ENCODE results near the gene FARS2. TPM values are rescaled to one million over a fixed set of nuclear protein-coding genes. Genes with fewer than 3 reads are reported as not detected.

FARS2 gene
- total RNA-seq, 1 donor from 2014 or later: 25.4 TPM

DNA sequence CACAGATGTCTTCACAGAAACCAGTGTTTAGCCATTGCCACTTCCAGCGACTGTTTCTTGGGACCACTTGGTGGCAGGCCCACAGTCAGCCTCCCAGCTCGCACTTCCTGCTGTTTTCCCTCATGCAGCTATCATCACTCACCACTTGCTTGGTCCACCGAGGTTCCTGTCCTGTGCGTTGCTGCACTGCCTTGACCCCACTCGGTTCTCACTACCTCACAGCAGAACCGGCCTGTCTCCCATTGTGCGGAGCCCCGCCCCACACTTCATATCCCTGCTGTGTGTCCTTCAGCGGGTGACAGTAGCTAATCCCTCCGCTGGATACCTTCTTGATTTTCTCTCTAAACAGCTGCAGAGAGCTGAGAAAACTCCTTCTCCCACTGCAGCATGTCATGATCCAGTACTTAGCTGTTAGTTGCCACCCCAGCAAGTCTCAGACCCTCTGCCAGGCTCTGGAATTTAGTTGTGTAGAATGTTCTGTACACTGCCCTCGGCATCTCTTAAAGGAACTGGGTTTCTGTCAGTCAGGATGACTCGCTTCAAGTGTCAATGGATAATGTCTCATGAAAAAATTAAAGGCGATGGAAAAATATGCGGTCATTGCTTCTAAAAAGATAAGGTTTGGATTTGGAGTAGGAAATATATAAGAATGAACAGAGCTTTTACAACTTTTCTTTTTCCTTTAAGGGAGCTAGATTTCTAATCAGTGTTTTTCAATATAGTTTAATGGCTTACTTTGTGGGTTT is 208.0 kb downstream of the FARS2 start:
- DNase-seq: no peak

DNA sequence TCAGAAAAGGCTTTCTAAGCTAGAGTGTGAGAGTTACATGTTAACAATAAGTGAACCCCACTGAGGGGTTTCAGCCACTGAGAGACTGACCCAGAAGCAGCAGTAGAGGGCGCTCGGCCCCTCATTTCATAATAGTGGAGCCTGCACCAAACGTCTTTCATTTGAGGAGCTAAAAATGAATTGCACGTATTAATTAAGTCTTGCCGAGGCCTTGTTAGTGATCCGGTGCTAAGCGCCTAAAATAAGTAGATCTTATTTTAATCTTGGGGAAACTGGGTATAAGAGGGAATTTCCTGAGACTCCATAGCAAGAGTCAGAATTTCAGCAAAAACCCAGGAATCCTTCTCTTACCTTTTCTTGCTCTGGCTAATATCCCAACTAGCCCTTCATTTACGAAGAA is 209.7 kb downstream of the FARS2 start:
- DNase-seq: peak; percentile 57

DNA sequence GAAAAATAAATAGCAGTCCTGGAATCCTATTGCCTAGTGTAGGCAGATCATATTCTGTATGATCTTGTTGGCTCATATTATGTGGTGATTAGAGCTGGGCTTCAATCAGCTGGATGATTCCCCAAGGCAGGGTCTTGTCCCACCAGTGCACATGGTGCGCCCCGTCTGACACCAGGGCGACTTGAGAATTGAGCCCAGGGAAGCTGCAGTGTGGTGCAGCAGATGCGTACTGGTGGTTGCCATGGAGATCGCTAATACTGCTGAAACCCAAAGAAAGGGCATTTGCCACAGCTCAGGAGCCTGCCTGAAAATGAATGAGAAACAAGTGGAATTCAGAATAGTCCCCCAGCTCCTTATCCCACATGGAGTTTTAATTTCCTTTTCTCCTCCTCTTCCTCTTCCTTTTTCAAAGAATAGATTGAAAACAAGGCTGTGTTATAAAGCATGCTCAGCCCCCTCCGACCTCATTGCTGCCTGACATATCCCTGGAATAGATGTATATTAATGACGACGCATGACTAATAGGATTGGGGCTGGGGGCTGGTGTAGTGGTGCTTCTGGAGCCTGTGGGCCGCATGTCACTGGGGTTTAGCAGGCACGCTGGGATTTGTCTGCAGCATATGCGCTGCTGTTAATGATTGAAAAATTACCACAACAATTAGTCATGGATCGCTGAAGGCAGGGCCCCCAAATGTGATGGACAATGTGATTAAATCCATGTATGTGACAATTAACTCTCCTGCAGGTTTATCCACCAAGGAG is 210.5 kb downstream of the FARS2 start:
- DNase-seq: no peak

DNA sequence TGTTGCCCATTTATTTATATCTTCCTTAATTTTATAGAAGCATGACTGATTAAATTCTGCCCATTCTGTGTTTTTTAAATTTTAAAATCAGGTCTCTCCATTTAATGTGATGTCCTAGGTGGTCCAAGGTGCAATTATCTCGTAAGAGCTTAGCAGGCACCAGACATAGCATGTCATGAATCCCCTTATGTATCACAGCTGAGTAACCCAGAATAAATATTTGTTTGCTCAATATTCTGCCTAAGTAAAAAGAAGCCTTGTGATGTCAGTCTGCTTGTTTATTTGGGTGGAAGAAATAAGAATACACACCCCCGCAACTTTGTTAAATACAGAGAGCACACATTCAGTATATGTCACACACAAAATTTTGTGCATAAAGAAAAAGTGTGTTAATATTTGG is 211.3 kb downstream of the FARS2 start:
- no peak for DNase-seq

DNA sequence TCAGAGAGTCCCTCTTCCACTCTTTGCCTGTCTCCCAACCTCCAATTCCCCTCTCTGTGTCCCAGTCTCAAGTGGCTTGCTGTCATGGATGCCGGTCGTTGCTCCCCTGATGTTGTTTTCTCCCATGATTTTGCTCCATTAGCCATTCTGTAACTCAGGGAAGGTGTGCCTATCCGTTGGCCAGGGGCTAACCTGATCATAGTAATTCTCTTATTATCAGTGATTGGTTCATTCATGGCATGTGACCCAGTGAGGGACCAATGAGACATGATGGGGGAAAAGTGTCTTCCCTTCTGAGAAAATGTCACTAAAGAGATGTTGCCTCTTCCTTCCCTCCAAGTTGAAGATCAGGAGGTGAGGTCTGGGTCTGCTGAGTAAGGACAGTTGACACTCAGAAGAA is 214.5 kb downstream of the FARS2 start:
- DNase-seq: no peak

DNA sequence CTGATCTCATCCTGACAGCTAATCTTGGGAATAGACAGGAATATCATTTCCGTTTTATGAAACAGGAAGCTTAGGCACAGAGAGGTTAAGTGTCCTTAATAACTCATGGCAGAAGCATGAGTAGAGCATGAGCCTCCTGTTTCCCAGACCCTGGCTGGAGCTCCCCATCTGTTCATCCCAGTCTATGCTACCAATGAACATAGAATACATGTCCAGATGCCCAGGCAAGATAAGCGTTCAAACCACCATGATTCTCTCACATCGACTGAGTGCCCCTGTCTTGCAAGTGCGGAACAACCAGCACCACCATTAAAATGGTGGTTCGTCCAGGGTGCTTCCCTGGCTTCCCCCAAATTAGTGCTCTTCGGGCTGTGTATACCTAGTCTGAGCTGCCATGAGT is 217.1 kb downstream of the FARS2 start:
- no peak for DNase-seq

DNA sequence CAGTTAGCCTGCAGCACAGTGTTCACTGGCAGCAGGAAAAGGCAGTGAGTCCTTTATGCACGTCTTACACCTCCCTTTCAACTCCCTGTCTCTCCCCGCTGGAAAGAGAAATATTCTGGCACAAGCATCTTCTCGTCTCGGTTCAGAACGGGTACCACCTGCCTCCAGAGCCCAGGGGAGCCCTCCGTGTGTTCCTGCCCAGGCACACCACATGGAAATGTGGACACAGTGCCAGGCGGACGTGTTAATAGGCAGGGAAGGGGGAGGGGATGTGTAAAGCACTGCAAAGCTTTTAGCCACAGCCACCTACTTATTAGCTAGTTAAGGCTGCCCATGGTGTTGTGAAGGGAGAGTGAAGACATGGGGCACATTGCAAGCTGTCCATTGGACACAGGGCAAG is 219.7 kb downstream of the FARS2 start:
- peak; percentile 11 for DNase-seq

DNA sequence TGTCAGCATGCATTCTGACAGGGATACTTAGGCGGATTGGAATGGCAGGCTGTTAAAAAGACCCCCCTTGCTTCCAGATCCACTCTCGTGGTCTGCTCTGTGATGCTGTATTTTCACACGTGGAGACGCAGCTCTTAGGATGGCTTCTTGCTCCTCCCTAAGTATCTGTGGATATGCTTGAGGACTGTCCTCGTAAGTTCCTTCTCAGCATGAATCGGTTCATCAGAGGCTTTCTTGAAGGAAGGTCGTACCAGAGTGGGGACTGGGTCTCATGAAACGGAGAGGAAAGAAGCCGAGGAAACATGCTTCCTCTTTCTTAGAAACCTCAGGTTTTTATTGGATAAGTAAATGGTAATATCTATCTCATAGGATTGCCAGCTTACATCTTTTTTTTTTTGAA is 220.4 kb downstream of the FARS2 start:
- no peak for DNase-seq

DNA sequence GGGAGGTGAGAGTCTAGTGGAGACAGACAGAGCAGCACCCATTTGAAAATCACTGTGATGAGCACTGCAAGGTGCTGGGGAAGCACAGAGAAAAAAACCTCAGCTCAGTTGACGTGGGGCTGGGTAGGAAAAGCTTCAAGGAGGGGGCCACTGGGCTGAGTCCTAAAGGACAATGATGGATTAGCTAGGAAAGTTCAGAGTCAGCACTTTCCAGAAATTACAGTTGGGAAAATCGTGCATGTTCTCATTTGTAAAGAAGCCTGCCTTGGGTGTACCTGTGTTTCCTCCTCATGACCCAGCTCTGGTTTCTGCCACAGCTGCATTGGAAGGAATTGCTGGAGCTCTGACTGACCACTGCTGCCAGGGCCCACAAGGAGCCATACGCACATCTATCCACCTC is 221.3 kb downstream of the FARS2 start:
- DNase-seq: no peak

DNA sequence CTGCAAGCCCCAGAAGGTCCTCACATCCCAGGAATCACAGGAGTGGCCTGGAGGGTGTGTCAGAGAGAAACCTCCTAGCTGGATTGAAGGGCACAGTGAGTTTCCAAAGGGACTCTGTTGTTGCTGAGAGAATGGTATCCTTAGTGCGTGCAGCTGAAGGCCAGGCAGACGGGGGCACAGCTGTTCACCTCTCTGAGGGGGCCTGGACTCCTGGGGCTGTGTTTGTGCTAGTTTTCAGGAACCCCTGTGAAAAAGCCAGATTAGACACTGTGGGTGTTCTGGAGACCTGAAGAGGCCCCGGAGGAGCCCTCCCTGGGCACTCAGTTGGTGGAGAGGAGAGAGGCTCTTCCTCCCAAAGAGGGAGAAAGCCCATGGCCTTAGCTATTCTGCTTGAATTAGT is 223.4 kb downstream of the FARS2 start:
- no peak for DNase-seq

DNA sequence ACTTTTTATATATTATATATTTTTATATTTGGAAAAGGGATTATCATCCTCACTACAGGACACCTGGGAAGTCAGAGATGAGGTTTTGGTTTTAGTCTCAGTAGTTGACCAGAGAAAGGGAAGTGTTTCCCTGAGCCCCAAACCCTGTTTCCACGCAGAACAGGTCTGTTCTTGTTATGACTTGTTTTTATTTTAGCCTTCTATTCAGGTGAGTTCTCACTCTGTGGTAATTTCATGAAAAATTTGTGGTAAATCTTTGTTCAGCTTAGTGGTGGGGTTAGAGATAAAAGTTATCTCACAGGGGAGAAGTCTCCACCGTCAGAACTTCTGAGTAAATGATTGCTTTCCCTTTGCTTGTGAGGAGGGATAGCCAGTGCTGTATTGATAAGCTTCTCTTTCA is 224.9 kb downstream of the FARS2 start:
- DNase-seq: no peak

DNA sequence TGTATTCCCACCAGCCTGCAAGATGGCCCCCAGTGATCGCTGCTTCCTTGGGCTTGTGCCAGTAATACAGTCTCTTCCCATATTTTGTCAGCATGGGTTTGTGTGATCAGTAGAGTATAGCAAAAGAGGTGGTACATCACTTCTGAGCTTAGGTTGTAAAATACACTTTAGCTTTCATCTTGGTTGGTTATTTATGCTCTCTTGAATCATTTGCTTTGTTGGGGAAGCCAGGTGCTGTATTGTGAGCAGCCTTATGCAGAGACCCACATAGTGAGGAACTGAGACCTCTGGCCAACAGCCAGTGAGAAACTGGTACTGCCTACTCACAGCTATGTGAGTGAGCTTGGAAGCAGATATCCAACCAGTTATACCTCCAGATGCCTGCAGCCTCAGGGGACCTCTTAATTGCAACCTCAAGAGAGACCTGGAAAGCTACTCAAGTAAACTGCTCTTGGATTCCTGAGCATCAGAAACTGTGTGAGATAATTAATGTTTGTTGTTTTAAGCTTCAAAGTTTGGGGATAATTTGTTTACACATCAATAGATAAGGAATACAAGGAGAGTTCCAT is 229.3 kb downstream of the FARS2 start:
- no peak for DNase-seq

DNA sequence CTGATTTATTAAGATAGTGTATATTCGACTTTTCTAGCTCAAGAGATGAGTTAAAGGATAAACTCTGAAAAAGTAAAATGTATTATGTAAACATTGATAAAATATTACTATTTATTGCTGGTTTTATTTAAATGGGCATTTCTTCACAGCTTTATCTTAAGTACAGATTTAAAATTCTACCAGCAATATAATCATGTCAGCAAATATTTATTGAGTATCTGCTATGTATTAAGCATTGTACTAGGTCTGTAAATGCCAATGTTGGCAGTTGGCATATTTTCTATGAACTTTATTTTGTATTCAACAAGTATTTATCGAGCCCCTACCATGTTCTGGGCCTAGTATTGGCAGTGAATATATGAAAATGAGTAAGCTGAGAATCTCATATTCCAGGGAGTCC is 231.0 kb downstream of the FARS2 start:
- no peak for DNase-seq

DNA sequence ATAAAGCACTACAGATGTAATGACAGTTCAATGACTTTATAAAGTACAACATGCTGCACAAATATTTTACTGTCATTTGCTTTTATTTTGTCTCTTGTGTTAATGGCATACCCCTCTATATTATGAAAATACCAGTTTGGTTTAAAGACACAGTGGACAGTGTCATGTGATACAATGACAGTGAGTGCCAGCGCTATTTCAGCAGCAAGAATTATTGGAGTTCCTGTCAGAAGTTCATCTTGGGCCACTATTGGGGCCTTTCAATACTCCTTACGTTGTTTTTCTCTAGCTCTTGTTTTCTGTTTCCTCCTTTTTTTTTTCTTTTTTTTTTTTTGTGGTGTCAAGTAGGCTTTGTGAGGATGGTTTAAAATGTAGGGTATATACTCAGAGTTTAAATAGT is 232.5 kb downstream of the FARS2 start:
- no peak for DNase-seq

DNA sequence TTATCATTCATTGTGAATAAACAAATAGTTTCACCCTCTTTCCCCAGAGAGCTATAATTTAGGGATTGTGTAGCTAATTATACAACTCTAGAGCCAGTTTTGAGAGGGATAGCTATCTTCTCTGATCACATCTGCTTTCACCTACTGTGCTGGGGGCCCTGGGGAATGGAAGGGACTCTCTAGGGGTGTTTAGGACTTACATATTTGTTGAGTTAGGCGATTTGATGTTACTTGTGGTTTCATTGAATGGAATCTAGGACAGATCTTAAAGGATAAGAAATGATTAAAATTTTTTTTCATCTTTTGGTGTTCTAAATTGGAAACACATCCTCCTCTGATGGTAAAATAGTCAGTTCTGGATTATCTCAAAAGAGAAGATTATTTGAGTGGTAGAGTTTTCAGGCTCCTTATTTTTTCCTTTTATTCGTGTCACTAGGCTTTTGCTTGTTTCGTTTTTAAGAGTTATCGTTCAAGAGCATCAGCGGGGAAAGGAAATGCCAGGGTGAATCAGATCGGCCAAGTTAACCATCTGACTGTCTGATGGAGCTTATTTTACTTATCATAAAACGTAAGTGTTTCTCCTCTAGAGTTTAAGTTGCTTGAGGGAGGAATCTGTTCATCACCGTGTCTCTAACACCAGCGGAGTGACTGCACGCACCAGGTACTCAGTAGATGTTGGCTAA is 236.7 kb downstream of the FARS2 start:
- peak; percentile 36 for DNase-seq

DNA sequence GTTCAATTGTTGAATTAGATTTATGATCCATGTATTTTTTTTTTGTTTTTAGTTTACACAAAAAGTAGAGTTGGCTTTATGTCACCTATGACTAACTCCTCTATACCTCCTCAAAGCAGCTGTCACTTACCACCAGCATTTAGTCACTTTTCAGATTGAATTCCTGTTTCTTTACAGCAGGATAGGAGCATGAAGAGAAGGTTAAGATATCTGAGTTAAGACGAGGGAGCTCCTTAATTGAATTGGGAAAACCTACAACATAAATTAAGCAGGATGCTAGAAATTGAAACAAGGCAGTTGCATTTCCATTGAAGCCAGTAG is 237.2 kb downstream of the FARS2 start:
- no peak for DNase-seq

DNA sequence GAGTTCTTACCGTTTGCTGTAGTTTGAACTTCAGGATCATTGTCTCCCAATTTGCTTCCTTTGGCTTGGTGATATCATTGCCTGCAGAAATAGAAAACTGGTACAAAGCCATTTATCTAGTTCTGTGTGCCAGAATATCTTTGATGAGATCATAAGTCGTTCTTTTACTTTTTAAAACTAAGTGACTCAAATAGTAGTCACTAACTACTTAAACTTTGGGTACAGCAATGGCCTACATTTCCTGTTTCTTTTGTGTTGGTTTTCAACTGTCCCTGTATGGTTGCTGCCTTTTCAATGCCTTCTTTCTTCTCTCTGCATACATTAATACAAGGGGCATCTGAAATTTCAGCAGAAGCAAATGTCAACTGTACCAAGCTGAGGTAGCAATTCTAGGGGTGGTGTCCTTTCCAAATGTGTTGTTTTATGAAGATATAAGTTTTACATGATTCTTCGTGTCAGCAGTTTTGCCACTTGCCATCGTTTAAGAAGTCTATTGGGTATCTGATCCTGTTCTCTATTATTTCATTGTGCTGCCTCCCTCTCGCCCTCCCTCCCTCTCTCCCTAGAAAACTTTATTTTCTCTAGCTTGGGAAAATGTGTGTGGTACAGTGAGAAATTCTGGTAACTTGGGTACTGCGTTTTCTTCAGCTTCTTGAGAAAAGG is 238.5 kb downstream of the FARS2 start:
- DNase-seq: no peak

DNA sequence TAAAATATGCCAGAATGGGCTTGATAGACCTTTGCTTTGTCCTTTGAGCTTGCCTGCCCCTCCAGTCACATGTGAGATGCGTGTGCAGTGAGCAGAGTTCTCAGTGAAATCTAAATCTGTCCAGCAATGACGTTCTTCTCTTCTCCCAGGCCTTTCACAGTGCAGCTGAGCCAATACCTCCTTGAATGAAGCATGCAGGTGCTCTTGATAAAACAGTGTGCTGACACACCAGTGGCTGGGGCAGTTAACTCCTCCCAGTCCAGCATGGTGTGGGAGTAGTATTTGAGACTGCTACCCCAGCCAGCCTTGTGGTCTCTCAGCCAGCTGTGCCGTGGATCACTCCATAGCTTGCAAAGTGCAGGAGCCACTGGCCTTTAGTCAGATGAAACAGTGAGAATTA is 240.5 kb downstream of the FARS2 start:
- DNase-seq: no peak

DNA sequence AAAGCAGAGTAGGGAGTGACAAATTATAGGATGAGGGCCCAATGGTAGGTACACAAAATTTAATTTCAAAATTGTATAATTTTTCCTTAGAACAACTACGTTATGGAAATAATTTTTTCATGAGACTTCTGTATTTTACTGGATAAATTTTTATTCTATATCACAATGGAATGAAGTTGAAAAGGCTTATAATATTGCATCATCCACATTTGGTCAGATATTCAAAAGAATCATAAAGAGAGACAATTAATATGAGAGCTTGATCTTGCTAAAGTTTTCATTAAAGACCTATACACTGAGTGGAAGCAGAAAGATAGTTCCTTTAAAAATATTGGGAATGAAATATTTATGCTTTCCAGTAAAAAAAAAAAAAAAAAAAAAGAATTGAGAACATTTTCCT is 242.8 kb downstream of the FARS2 start:
- no peak for DNase-seq

DNA sequence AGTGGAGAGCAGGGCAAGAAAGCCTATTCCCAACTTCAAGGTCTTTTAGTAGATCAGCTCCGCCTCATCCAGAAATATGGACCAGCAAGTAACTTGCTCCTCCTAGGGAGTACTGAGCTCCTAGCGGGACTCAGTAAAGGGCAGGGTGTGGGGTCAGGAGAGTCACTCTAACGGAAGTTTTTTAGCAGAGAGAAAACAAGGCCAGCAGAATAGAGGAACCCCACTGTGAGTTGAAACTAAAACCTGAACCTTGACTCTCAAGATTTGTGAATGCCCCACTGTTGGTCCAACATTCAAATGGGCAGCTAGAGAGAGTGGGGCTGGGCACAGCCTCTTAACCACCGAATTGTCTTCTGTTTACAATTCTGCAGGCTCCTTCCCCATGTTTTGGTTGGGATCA is 244.8 kb downstream of the FARS2 start:
- DNase-seq: no peak

DNA sequence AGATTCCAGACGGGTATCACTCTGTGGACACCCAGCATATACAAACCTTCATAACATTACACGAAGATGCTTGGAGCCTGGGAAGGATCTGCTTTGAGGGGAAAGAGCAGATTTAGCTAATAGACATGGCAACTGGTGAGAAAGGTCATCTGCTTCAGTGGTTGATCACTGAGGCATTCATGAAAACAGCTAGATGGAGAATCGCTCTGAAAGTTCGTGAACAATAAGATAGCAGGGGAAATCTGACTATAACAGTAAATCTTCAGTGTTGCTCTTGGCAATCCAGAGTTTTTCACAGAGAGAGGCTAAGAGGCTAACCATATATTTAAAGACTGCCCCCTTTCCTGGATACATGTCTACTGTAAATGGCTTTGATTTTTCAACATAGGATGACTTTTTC is 245.3 kb downstream of the FARS2 start:
- DNase-seq: no peak

DNA sequence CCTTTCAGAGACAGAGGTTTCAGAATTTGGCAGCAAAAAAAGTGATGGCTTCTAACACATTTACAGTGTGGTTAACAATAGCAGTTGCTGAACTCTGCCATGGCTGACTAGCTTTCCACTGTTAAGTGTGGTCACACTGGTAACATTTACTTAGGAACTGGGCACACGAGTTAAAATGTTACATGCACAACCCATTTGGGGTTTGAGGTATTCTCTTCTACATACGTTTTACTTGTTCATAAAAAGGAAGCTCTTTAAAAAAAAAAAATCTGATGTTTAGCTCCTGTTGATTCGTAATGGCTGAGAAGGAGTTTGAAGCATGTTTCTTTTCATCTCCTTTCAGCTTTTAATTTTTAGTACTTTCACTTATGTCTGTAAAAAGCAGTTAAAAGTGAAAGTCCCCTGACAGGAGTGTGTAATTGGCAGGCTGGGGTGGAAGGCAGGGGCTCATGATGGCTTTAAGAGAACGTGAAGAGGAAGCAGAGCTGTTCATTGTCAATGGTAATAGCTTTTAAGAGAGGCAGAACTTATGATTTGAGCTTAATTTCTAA is 245.9 kb downstream of the FARS2 start:
- DNase-seq: no peak

DNA sequence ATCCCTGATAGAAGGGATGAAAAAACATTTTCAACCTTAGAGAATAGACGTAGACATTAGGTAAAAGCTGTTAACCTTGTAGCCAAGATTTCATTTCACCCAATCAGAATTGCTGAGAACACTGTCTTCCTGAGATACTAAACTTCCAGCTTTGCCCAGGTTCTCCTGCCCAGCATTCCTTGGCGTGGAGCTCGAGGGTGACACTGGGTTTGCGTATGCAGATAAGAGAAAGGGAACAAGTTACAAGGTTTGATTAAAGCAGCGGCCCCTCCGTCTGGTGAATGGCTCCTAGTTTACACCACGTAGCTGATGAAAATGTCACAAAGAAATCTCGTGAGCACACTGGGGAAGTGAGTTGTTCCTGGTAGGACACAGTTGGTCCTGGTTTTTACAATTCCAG is 247.8 kb downstream of the FARS2 start:
- DNase-seq: no peak
